AG04450 (cell line): ENCODE results near the gene SPRY1. TPM values are rescaled to one million over a fixed set of nuclear protein-coding genes. Genes with fewer than 3 reads are reported as not detected.

Experiments used
- CTCF ChIA-PET: fragments of 300-600, 350-600 bp; formaldehyde crosslinking; extraction: SDS; loops from one replicate; lab custom pipeline; 2022; ENCODE audit warnings: antibody characterized with exemption, inconsistent platforms; lab: Charles Lee
- POLR2A ChIA-PET: fragments of 350-600 bp; formaldehyde crosslinking; extraction: SDS; loops from one replicate; lab custom pipeline; 2021; ENCODE audit warnings: antibody characterized with exemption, inconsistent platforms; lab: Yijun Ruan, JAX
- DNase-seq: peaks from one replicate; pipeline ENCODE4 v3.0.0-alpha.2; 2011; ENCODE audit warnings: low read depth, low spot score
- H3K27ac ChIP-seq: one replicate; pipeline ENCODE4 v1.5.1; 2012; ENCODE audit warnings: low read depth, low read length, control low read depth
- H3K27me3 ChIP-seq: one replicate; pipeline ENCODE4 v1.6.0; 2012; ENCODE audit warnings: low read length; ENCODE audit not compliant: control insufficient read depth, insufficient read depth
- H3K4me3 ChIP-seq: 2 replicates; pipeline ENCODE4 v1.5.1; 2011; ENCODE audit warnings: mild to moderate bottlenecking, low read depth, low read length, control low read depth
- H3K9me3 ChIP-seq: 2 replicates; pipeline ENCODE4 v1.5.1; 2012; ENCODE audit warnings: low read length; ENCODE audit not compliant: control insufficient read depth, insufficient read depth
- polyA plus RNA-seq: library from polyadenylated mRNA; depleted of rRNA; stranded (reverse); fragments of >200 nt; gene quantifications from 2 replicates; pipeline ENCODE4 v1.2.3, GENCODE V29; 2011
- TF ChIP-seq, protein P1 (sequence below): IDR thresholded peaks from 2 replicates; pipeline ENCODE4 v1.5.1; 2011; ENCODE audit warnings: low read depth, low read length, control low read depth, inconsistent platforms

Gene SPRY1
- polyA plus RNA-seq, 1 experiment, result 6.6 TPM

- Histone ChIP-seq H3K9me3 (no peaks in the 10 kb centered on the region), H3K27ac (no peak overlapping the region), H3K27me3 (no peaks in the 10 kb centered on the region), H3K4me3 (no peak overlapping the region)
- TF ChIP-seq, protein P1, sequence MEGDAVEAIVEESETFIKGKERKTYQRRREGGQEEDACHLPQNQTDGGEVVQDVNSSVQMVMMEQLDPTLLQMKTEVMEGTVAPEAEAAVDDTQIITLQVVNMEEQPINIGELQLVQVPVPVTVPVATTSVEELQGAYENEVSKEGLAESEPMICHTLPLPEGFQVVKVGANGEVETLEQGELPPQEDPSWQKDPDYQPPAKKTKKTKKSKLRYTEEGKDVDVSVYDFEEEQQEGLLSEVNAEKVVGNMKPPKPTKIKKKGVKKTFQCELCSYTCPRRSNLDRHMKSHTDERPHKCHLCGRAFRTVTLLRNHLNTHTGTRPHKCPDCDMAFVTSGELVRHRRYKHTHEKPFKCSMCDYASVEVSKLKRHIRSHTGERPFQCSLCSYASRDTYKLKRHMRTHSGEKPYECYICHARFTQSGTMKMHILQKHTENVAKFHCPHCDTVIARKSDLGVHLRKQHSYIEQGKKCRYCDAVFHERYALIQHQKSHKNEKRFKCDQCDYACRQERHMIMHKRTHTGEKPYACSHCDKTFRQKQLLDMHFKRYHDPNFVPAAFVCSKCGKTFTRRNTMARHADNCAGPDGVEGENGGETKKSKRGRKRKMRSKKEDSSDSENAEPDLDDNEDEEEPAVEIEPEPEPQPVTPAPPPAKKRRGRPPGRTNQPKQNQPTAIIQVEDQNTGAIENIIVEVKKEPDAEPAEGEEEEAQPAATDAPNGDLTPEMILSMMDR, result no peak
- ChIA-PET POLR2A (no interaction called here), CTCF (interaction anchor here (1.2 kb wide), 1 partner anchor 8 kb away, joined by 3 read pairs; no protein-coding TSS in a partner anchor)
- DNase-seq, result no peak
Measured at GRCh38 chr4:123383566-123383965, 13.0 kb upstream of the SPRY1 start.

GRCh38 chr4:123386609-123387008 lies 10.0 kb upstream of the SPRY1 start:
- H3K27ac ChIP-seq, result no peak overlapping the region
- H3K9me3 ChIP-seq, result no peaks in the 10 kb centered on the region
- H3K4me3 ChIP-seq, result no peak overlapping the region
- H3K27me3 ChIP-seq, result no peaks in the 10 kb centered on the region
- DNase-seq, result no peak
- ChIA-PET POLR2A (interaction anchor here (0.7 kb wide), 1 partner anchor 274 kb away, joined by 5 read pairs; no protein-coding TSS in a partner anchor), CTCF (interaction anchor here (0.6 to 1.5 kb wide), 2 partner anchors 275 to 283 kb away, joined by 3 read pairs; no protein-coding TSS in a partner anchor)
- TF ChIP-seq, protein P1, result no peak

DNA sequence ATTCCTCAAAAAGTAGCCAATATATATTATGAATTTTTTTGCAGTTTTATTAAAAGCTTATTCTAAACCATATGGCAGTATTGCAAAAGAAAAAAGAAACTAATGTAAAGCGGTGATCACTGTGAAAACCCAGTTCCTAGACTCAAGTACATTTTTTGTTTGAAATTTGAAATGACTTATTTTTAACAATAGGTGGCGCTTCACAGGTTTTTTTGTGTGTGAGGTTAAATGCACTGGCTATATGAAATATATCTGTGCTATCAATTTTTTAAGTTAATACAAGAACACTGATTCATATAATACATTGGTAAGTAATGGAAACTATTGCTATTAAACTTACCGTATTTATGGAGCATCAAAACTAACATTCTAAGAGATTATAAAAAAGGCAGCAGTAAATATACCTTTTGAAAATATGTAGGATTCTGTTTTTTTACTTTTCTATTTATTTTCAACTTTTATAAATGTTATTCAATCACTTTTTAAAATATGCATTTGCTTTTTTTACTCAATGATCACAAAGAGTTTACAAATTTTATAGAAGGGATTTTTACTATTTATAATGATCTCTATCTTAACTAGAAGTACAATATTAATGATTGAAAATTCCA lies 5.6 kb upstream of the SPRY1 start:
- no peak overlapping the region for H3K27ac ChIP-seq
- H3K27me3 ChIP-seq, result no peaks in the 10 kb centered on the region
- H3K9me3 ChIP-seq, result no peaks in the 10 kb centered on the region; the same call in 1 of the 2 replicates
- POLR2A ChIA-PET, result no interaction called here
- no peak overlapping the region for H3K4me3 ChIP-seq
- no peak for DNase-seq
- CTCF ChIA-PET, result interaction anchor here (0.6 to 2.6 kb wide), 15 partner anchors 8 to 829 kb away, joined by 3 to 12 read pairs (median 4); no protein-coding TSS in a partner anchor
- TF ChIP-seq, protein P1, result peak; percentile 56

DNA sequence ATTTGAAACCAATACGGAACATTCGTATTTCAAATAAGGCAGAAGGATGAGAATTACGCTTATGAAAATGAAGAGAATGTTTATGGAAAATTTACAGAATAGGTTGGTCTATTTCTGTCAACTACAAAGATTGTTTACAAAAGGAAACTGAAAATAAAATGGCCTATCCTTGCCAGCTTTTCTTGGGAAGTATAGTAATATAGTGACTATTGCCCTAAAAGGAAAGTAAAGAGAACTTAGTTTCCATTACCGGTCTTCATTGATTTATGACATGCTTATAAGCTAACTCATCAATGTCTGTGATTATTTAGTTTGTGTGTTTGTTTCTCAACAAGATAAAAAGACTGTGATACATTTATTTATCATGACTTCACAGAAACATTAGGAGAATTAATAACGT lies 2.9 kb upstream of the SPRY1 start:
- H3K4me3 ChIP-seq, result no peak overlapping the region
- POLR2A ChIA-PET, result no interaction called here
- no peak overlapping the region for H3K27ac ChIP-seq
- TF ChIP-seq, protein P1, result no peak
- DNase-seq, result no peak
- H3K9me3 ChIP-seq, result no peaks in the 10 kb centered on the region; the same call in 1 of the 2 replicates
- CTCF ChIA-PET, result interaction anchor here (0.7 to 1.1 kb wide), 2 partner anchors 11 to 267 kb away, joined by 3 to 4 read pairs; no protein-coding TSS in a partner anchor
- no peaks in the 10 kb centered on the region for H3K27me3 ChIP-seq
